Chondrocyte (in vitro differentiated cells): Measurements from ENCODE around the gene SLC2A1. TPM values are rescaled to one million over a fixed set of nuclear protein-coding genes. Genes with fewer than 3 reads are reported as not detected.

Experiments
- DNase-seq: peaks from one replicate; pipeline ENCODE4 v3.0.0; 2021; ENCODE audit warnings: mixed read lengths, low spot score
- H3K27ac Mint-ChIP-seq: one replicate; pipeline ENCODE4 v1.8.0; 2021; ENCODE audit warnings: mild to moderate bottlenecking, moderate library complexity, mixed read lengths; ENCODE audit not compliant: unreplicated experiment
- H3K27me3 Mint-ChIP-seq: 2 replicates; pipeline ENCODE4 v1.8.0; 2021; ENCODE audit warnings: low read depth, mixed read lengths
- H3K36me3 Mint-ChIP-seq: 2 replicates; pipeline ENCODE4 v1.8.0; 2021; ENCODE audit warnings: low read depth, mixed read lengths
- H3K4me1 Mint-ChIP-seq: 2 replicates; pipeline ENCODE4 v1.8.0; 2021; ENCODE audit warnings: low read depth, mild to moderate bottlenecking, mixed read lengths
- H3K4me3 Mint-ChIP-seq: one replicate; pipeline ENCODE4 v1.8.0; 2021; ENCODE audit warnings: mild to moderate bottlenecking, moderate library complexity, mixed read lengths; ENCODE audit not compliant: unreplicated experiment
- H3K9me3 Mint-ChIP-seq: 2 replicates; pipeline ENCODE4 v1.8.0; 2021; ENCODE audit warnings: low read depth, mixed read lengths
- CTCF ChIP-seq: fragments of 200-600 bp; sonication (generic); IDR thresholded peaks from 2 replicates; pipeline ENCODE4 v1.5.0; 2021; ENCODE audit warnings: antibody characterized with exemption, mild to moderate bottlenecking, moderate library complexity
- total RNA-seq: library from RNA; stranded (reverse); gene quantifications from 3 replicates; pipeline ENCODE4 v1.2.1, GENCODE V29; 2021

SLC2A1 gene
- total RNA-seq, 1 donor from 2014 or later: 190 TPM

- no peak for DNase-seq
- peaks cover 62% of the 10 kb centered on the region for H3K4me1 Mint-ChIP-seq
- no peak for TF ChIP-seq CTCF
- no peak overlapping the region for H3K27ac Mint-ChIP-seq
- no peak overlapping the region for H3K4me3 Mint-ChIP-seq
- H3K36me3 Mint-ChIP-seq: peaks cover 37% of the 10 kb centered on the region
- no peaks in the 10 kb centered on the region for H3K9me3 Mint-ChIP-seq
- H3K27me3 Mint-ChIP-seq: no peaks in the 10 kb centered on the region
Observed at GRCh38 chr1:42929434-42930177, 29.1 kb downstream of the SLC2A1 start.

GRCh38 chr1:42928859-42929258 lies 29.8 kb downstream of the SLC2A1 start:
- no peak overlapping the region for H3K4me3 Mint-ChIP-seq
- no peak for DNase-seq
- no peaks in the 10 kb centered on the region for H3K9me3 Mint-ChIP-seq
- no peak for TF ChIP-seq CTCF
- no peak overlapping the region for H3K27ac Mint-ChIP-seq
- H3K36me3 Mint-ChIP-seq: peaks cover 34% of the 10 kb centered on the region
- H3K27me3 Mint-ChIP-seq: no peaks in the 10 kb centered on the region
- peaks cover 59% of the 10 kb centered on the region for H3K4me1 Mint-ChIP-seq

GRCh38 chr1:42927920-42928505 lies 30.7 kb downstream of the SLC2A1 start:
- no peak for DNase-seq
- H3K9me3 Mint-ChIP-seq: no peaks in the 10 kb centered on the region
- TF ChIP-seq CTCF: no peak
- H3K4me3 Mint-ChIP-seq: no peak overlapping the region
- H3K27me3 Mint-ChIP-seq: no peaks in the 10 kb centered on the region
- peaks cover 59% of the 10 kb centered on the region for H3K4me1 Mint-ChIP-seq
- peaks cover 31% of the 10 kb centered on the region for H3K36me3 Mint-ChIP-seq
- H3K27ac Mint-ChIP-seq: peak overlapping the region; percentile 66

- Mint-ChIP-seq H3K36me3 (peaks cover 31% of the 10 kb centered on the region), H3K9me3 (no peaks in the 10 kb centered on the region), H3K27ac (peak overlapping the region; percentile 66), H3K4me3 (no peak overlapping the region), H3K27me3 (no peaks in the 10 kb centered on the region), H3K4me1 (peaks cover 54% of the 10 kb centered on the region)
- no peak for TF ChIP-seq CTCF
- DNase-seq: no peak
Observed at GRCh38 chr1:42927274-42927841, 31.3 kb downstream of the SLC2A1 start.

GRCh38 chr1:42926879-42927242 lies 31.8 kb downstream of the SLC2A1 start:
- DNase-seq: no peak
- no peak overlapping the region for H3K4me3 Mint-ChIP-seq
- no peak for TF ChIP-seq CTCF
- no peaks in the 10 kb centered on the region for H3K27me3 Mint-ChIP-seq
- H3K4me1 Mint-ChIP-seq: peaks cover 49% of the 10 kb centered on the region
- peaks cover 31% of the 10 kb centered on the region for H3K36me3 Mint-ChIP-seq
- H3K9me3 Mint-ChIP-seq: no peaks in the 10 kb centered on the region
- H3K27ac Mint-ChIP-seq: no peak overlapping the region
